Activated gamma-delta T cell treated with anti-CD3 and anti-CD28 coated beads, Interleukin-2, amount 50 U/mL, for 16 hours (primary cell): ENCODE measurements around the gene GJA5.

Source experiments
- DNase-seq: peaks from one replicate; pipeline ENCODE4 v3.0.0-alpha.2; 2020; ENCODE audit warnings: low read depth

The GJA5 gene

GRCh38 chr1:147729315-147729714 lies 31.1 kb downstream of the GJA5 start:
- DNase-seq: no peak

- no peak for DNase-seq
Observed at GRCh38 chr1:147726168-147726567, 34.2 kb downstream of the GJA5 start.

- DNase-seq: no peak
Observed at GRCh38 chr1:147725685-147726084, 34.7 kb downstream of the GJA5 start.

GRCh38 chr1:147723691-147724323 lies 36.6 kb downstream of the GJA5 start:
- DNase-seq: no peak

GRCh38 chr1:147722124-147722523 lies 38.3 kb downstream of the GJA5 start:
- DNase-seq: no peak

GRCh38 chr1:147721716-147722115 lies 38.7 kb downstream of the GJA5 start:
- DNase-seq: no peak

- DNase-seq: no peak
Observed at GRCh38 chr1:147720557-147720956, 39.8 kb downstream of the GJA5 start.

- no peak for DNase-seq
Observed at GRCh38 chr1:147719711-147720225, 40.6 kb downstream of the GJA5 start.

- DNase-seq: no peak
Observed at GRCh38 chr1:147719029-147719698, 41.2 kb downstream of the GJA5 start.

- no peak for DNase-seq
Observed at GRCh38 chr1:147717706-147718097, 42.7 kb downstream of the GJA5 start.

- no peak for DNase-seq
Observed at GRCh38 chr1:147717051-147717705, 43.2 kb downstream of the GJA5 start.

- DNase-seq: no peak
Observed at GRCh38 chr1:147712605-147713004, 47.8 kb downstream of the GJA5 start.
